NCI-H187 (cell line): ENCODE data around the gene SDK1.
"Not testable (repeated sequence)": the region's sequence is repeated elsewhere in the genome, so short reads cannot be mapped to it uniquely, and the experiment has no call there.

Experiments used
- DNase-seq, 2 experiments: peaks; one replicate each; lab custom pipeline; 2025; lab: John Stamatoyannopoulos, UW

SDK1 gene

GRCh38 chr7:4245135-4245865, 944.2 kb downstream of the SDK1 start:
- no peak for DNase-seq

- no peak for DNase-seq
These were observed 944.9 kb downstream of the SDK1 start for GRCh38 chr7:4245866-4246470.

GRCh38 chr7:4246536-4246935, 945.5 kb downstream of the SDK1 start:
- DNase-seq: no peak

GRCh38 chr7:4247106-4247876, 946.2 kb downstream of the SDK1 start:
- no peak for DNase-seq

- no peak for DNase-seq
These were observed 947.2 kb downstream of the SDK1 start for GRCh38 chr7:4248295-4248694.

- no peak for DNase-seq
These were observed 948.2 kb downstream of the SDK1 start for GRCh38 chr7:4249241-4249640.

- no peak for DNase-seq
These were observed 954.3 kb downstream of the SDK1 start for GRCh38 chr7:4255336-4255735.

GRCh38 chr7:4256286-4256685, 955.2 kb downstream of the SDK1 start:
- DNase-seq: no peak

GRCh38 chr7:4257146-4258111, 956.4 kb downstream of the SDK1 start:
- no peak for DNase-seq

GRCh38 chr7:4260116-4260515, 959.1 kb downstream of the SDK1 start:
- DNase-seq: not testable (repeated sequence)

- no peak for DNase-seq
These were observed 960.0 kb downstream of the SDK1 start for GRCh38 chr7:4260867-4261600.

- no peak for DNase-seq
These were observed 960.5 kb downstream of the SDK1 start for GRCh38 chr7:4261601-4261960.

GRCh38 chr7:4264206-4264605, 963.2 kb downstream of the SDK1 start:
- DNase-seq: not testable (repeated sequence)

- no peak for DNase-seq
These were observed 964.0 kb downstream of the SDK1 start for GRCh38 chr7:4265066-4265465.

GRCh38 chr7:4265676-4266075, 964.6 kb downstream of the SDK1 start:
- no peak for DNase-seq

GRCh38 chr7:4266270-4267040, 965.4 kb downstream of the SDK1 start:
- no peak for DNase-seq

GRCh38 chr7:4267341-4268039, 966.4 kb downstream of the SDK1 start:
- DNase-seq: no peak

- DNase-seq: no peak
These were observed 967.3 kb downstream of the SDK1 start for GRCh38 chr7:4268040-4268965.

- DNase-seq: no peak
These were observed 968.0 kb downstream of the SDK1 start for GRCh38 chr7:4269086-4269485.
